ENCODE results near the gene PIM3. TPM values are rescaled to one million over a fixed set of nuclear protein-coding genes. Genes with fewer than 3 reads are reported as not detected.

PIM3 gene
- total and polyA plus RNA-seq, 10 of the 15 experiments (the other 5 are each of a cell fraction or from before 2014, with no cell fraction given), result 0.31 to 60.8 (median 12.4) TPM

- TF ChIP-seq JUND (IDR thresholded peaks at IDR 0.05; ENCODE audit: low read depth, low read length) (no peak), RUNX3 (IDR thresholded peaks at IDR 0.05; ENCODE audit: low read length) (peak; percentile 25; the same call in 1 of the 2 replicates), RAD21 (IDR thresholded peaks at IDR 0.05; ENCODE audit: insufficient read depth, low read depth, low read length) (no peak), JUNB (IDR thresholded peaks at IDR 0.05) (no peak), POLR2A (IDR thresholded peaks at IDR 0.05; ENCODE audit: low read depth, low read length) (peak; percentile 44; the same call in 1 of the 2 replicates), NR2F1 (conservative IDR thresholded peaks at IDR 0.05) (0 out of 2 replicates have a peak, but pooled peaks have one; percentile 15), E2F8 (IDR thresholded peaks at IDR 0.05; ENCODE audit: low read depth, partially characterized antibody) (no peak), NR2C2 (IDR thresholded peaks at IDR 0.05; ENCODE audit: borderline replicate concordance, control insufficient read depth, insufficient read length, low read depth) (no peak), KAT2A (conservative IDR thresholded peaks at IDR 0.05; ENCODE audit: control insufficient read depth, low read depth, low read length) (no peak), PRDM15 (CRISPR knock-in tag; IDR thresholded peaks at IDR 0.05) (no peak), BRCA1 (IDR thresholded peaks at IDR 0.05; ENCODE audit: low read depth, low read length) (no peak), ESRRA (IDR thresholded peaks at IDR 0.05; ENCODE audit: low read length) (no peak), DPF2 (IDR thresholded peaks at IDR 0.05) (no peak), ATF3 (IDR thresholded peaks at IDR 0.05; ENCODE audit: borderline replicate concordance, extremely low read depth, low read depth, low read length) (no peak), STAT3 (IDR thresholded peaks at IDR 0.05; ENCODE audit: low read depth, low read length) (no peak), STAT1 (conservative IDR thresholded peaks at IDR 0.05) (no peak), ZZZ3 (IDR thresholded peaks at IDR 0.05; ENCODE audit: control insufficient read depth, insufficient read length, low read depth) (no peak), FOXM1 (IDR thresholded peaks at IDR 0.05; ENCODE audit: low read depth, low read length) (no peak), ZNF274 (IDR thresholded peaks at IDR 0.05; ENCODE audit: insufficient read depth, insufficient read length) (no peak), PML (IDR thresholded peaks at IDR 0.05; ENCODE audit: low read length) (no peak), ZNF207 (IDR thresholded peaks at IDR 0.05; ENCODE audit: borderline replicate concordance) (no peak), CEBPB (IDR thresholded peaks at IDR 0.05; ENCODE audit: borderline replicate concordance in 1 of 2, low read depth in 2 of 2, low read length in 2 of 2) (no peak), CREM (IDR thresholded peaks at IDR 0.05; ENCODE audit: low read depth) (no peak), ZNF217 (IDR thresholded peaks at IDR 0.05) (no peak), RB1 (IDR thresholded peaks at IDR 0.05; ENCODE audit: borderline replicate concordance) (no peak), MXI1 (IDR thresholded peaks at IDR 0.05; ENCODE audit: low read depth, low read length) (no peak)
Measured at GRCh38 chr22:49934160-49934890, 26.2 kb upstream of the PIM3 start (continued).
